ENCODE data around the gene NCAM1. TPM values are rescaled to one million over a fixed set of nuclear protein-coding genes. Genes with fewer than 3 reads are reported as not detected.
A peak's percentile ranks its signal among the peaks of the same experiment; 100 is the strongest.

Gene NCAM1
- total RNA-seq, 6 donors from 2014 or later: 1.4 to 15.3 (median 2.5) TPM

DNA sequence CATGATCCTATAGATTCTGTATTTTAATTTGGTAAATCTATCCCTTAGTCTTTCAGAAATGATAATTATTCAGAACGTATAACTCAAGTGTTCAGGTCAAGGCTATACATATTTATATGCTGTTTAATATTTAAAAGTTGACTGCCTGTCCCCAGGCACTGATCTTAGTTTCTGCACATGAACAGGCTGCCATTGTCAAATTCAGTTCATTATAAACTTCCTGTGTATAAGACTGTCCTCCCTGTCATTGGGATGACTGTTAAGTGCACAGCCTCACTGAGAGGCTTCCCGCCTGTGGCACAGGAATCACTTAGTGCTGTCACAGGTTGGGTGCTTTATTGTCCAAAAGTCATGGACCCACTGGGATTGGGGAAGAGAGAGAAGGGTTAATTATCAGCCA is 261.0 kb downstream of the NCAM1 start:
- ATAC-seq (ENCODE audit: low FRiP score in 2 of 2) (no peak), DNase-seq (no peak)
- no peaks in the 10 kb centered on the region for H3K4me1 ChIP-seq
- WGBS, 2 donors: 59 to 70% methylated on average over 2 of the region's 2 CpGs
- no peak overlapping the region for H3K4me3 ChIP-seq
- H3K36me3 ChIP-seq: no peaks in the 10 kb centered on the region
- H3K27me3 ChIP-seq: no peaks in the 10 kb centered on the region
- H3K27ac ChIP-seq: no peak overlapping the region
- H3K9me3 ChIP-seq: no peaks in the 10 kb centered on the region
- TF ChIP-seq, protein P1, sequence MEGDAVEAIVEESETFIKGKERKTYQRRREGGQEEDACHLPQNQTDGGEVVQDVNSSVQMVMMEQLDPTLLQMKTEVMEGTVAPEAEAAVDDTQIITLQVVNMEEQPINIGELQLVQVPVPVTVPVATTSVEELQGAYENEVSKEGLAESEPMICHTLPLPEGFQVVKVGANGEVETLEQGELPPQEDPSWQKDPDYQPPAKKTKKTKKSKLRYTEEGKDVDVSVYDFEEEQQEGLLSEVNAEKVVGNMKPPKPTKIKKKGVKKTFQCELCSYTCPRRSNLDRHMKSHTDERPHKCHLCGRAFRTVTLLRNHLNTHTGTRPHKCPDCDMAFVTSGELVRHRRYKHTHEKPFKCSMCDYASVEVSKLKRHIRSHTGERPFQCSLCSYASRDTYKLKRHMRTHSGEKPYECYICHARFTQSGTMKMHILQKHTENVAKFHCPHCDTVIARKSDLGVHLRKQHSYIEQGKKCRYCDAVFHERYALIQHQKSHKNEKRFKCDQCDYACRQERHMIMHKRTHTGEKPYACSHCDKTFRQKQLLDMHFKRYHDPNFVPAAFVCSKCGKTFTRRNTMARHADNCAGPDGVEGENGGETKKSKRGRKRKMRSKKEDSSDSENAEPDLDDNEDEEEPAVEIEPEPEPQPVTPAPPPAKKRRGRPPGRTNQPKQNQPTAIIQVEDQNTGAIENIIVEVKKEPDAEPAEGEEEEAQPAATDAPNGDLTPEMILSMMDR (IDR thresholded peaks at IDR 0.05): no peak
- TF ChIP-seq EP300 (IDR thresholded peaks at IDR 0.05) (no peak), POLR2A (IDR thresholded peaks at IDR 0.05) (no peak), POLR2AphosphoS5 (IDR thresholded peaks at IDR 0.05) (no peak)

GRCh38 chr11:113234888-113235287 is 273.7 kb downstream of the NCAM1 start:
- no peaks in the 10 kb centered on the region for H3K4me1 ChIP-seq
- H3K4me3 ChIP-seq: no peak overlapping the region
- H3K27me3 ChIP-seq: no peaks in the 10 kb centered on the region
- H3K36me3 ChIP-seq: no peaks in the 10 kb centered on the region
- WGBS, 2 donors: 96 to 97% methylated on average over 14 of the region's 14 CpGs
- no peak overlapping the region for H3K27ac ChIP-seq
- ATAC-seq (ENCODE audit: low FRiP score in 2 of 2) (no peak), DNase-seq (peak in 1 of 2 donors; percentile 45)
- TF ChIP-seq POLR2A (IDR thresholded peaks at IDR 0.05) (no peak), POLR2AphosphoS5 (IDR thresholded peaks at IDR 0.05) (no peak), EP300 (IDR thresholded peaks at IDR 0.05) (no peak)
- H3K9me3 ChIP-seq: no peaks in the 10 kb centered on the region

- ATAC-seq (ENCODE audit: low FRiP score in 2 of 2): no peak
- 89% methylated on average over 4 of the region's 4 CpGs; no CpG with 5 or more reads in 1 of the 2 donors for WGBS, 2 donors
- Histone ChIP-seq H3K36me3 (no peaks in the 10 kb centered on the region), H3K27me3 (no peaks in the 10 kb centered on the region), H3K4me1 (no peaks in the 10 kb centered on the region), H3K27ac (no peak overlapping the region), H3K9me3 (no peaks in the 10 kb centered on the region), H3K4me3 (no peak overlapping the region)
- no peak for DNase-seq
- no peak for TF ChIP-seq POLR2AphosphoS5 (IDR thresholded peaks at IDR 0.05)
- no peak for TF ChIP-seq EP300 (IDR thresholded peaks at IDR 0.05)
- TF ChIP-seq, protein P1 (IDR thresholded peaks at IDR 0.05): no peak
- no peak for TF ChIP-seq POLR2A (IDR thresholded peaks at IDR 0.05)
Observed at GRCh38 chr11:113237261-113237660, 276.0 kb downstream of the NCAM1 start.

DNA sequence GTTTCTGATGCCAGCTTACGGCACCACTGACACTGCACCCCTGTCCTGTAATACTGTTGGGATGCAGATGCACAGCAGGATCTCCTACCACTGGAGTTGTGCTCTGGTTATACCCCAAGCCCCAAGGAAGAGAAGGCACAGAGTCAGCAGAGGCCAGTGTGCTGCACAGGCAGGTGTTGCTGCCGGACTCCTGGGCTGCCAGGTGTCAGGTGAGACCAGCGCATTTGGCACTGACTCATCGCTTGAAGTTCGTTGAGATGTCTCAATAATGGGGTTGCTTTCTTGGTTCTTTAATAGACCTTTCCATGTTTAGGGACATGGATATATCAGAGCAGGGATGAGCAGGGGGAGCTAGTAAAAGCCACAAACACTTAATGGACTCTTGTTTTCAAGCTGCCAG is 277.5 kb downstream of the NCAM1 start:
- H3K4me1 ChIP-seq: no peaks in the 10 kb centered on the region
- H3K9me3 ChIP-seq: no peaks in the 10 kb centered on the region
- no peak overlapping the region for H3K4me3 ChIP-seq
- WGBS, 2 donors: 88 to 99% methylated on average over 1 to 5 of the region's 5 CpGs
- TF ChIP-seq EP300 (IDR thresholded peaks at IDR 0.05): no peak
- TF ChIP-seq, protein P1 (IDR thresholded peaks at IDR 0.05): no peak
- TF ChIP-seq POLR2AphosphoS5 (IDR thresholded peaks at IDR 0.05): no peak
- no peak for TF ChIP-seq POLR2A (IDR thresholded peaks at IDR 0.05)
- no peaks in the 10 kb centered on the region for H3K27me3 ChIP-seq
- no peak overlapping the region for H3K27ac ChIP-seq
- no peaks in the 10 kb centered on the region for H3K36me3 ChIP-seq
- ATAC-seq (ENCODE audit: low FRiP score in 2 of 2) (no peak), DNase-seq (no peak)

DNA sequence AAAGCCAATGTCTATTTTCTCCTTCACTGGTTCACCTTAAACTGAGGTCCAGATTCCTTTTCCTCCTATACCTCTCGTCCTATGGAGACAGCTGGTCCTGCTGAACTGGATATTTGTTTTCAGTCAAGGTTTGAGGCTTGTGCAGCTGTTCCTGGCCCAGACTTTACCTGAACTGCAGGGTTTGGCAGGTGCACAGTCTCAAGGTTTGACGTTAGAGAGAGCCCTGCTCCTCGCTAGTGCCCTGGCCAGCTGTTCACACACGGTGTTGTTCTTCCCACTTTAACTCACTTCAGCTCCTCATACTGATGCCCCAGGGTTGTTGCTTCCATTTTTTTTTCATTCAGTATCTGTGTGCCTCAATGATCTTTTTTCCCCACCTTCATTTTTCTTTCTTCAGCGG is 279.2 kb downstream of the NCAM1 start:
- H3K4me1 ChIP-seq: no peaks in the 10 kb centered on the region
- no peaks in the 10 kb centered on the region for H3K36me3 ChIP-seq
- no peak for DNase-seq
- ATAC-seq (ENCODE audit: low FRiP score in 2 of 2): no peak
- no peak overlapping the region for H3K27ac ChIP-seq
- no peak overlapping the region for H3K4me3 ChIP-seq
- WGBS, 2 donors: 63 to 71% methylated on average over 5 of the region's 5 CpGs
- H3K27me3 ChIP-seq: no peaks in the 10 kb centered on the region
- no peak for TF ChIP-seq EP300 (IDR thresholded peaks at IDR 0.05)
- TF ChIP-seq, protein P1 (IDR thresholded peaks at IDR 0.05): no peak
- no peak for TF ChIP-seq POLR2A (IDR thresholded peaks at IDR 0.05)
- no peak for TF ChIP-seq POLR2AphosphoS5 (IDR thresholded peaks at IDR 0.05)
- no peaks in the 10 kb centered on the region for H3K9me3 ChIP-seq

All from upper lobe of left lung (tissue), 6 donors.